Measurements from ENCODE around the gene PACRG.

- TF ChIP-seq, protein P1, sequence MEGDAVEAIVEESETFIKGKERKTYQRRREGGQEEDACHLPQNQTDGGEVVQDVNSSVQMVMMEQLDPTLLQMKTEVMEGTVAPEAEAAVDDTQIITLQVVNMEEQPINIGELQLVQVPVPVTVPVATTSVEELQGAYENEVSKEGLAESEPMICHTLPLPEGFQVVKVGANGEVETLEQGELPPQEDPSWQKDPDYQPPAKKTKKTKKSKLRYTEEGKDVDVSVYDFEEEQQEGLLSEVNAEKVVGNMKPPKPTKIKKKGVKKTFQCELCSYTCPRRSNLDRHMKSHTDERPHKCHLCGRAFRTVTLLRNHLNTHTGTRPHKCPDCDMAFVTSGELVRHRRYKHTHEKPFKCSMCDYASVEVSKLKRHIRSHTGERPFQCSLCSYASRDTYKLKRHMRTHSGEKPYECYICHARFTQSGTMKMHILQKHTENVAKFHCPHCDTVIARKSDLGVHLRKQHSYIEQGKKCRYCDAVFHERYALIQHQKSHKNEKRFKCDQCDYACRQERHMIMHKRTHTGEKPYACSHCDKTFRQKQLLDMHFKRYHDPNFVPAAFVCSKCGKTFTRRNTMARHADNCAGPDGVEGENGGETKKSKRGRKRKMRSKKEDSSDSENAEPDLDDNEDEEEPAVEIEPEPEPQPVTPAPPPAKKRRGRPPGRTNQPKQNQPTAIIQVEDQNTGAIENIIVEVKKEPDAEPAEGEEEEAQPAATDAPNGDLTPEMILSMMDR (IDR thresholded peaks at IDR 0.05; ENCODE audit: extremely low read depth in 1 of 2, insufficient read depth in 1 of 2, low read depth in 1 of 2, low read length in 2 of 2) = no peak
- TF ChIP-seq EZH2 (IDR thresholded peaks at IDR 0.05; ENCODE audit: borderline replicate concordance, low read depth, low read length, severe bottlenecking) = no peak
- TF ChIP-seq POLR2A (IDR thresholded peaks at IDR 0.05; ENCODE audit: low read depth, low read length) = no peak
- no peak for TF ChIP-seq POLR2AphosphoS5 (IDR thresholded peaks at IDR 0.05; ENCODE audit: insufficient read depth, low read depth, low read length)
- TF ChIP-seq JUN (IDR thresholded peaks at IDR 0.05; ENCODE audit: borderline replicate concordance, insufficient read depth, insufficient read length, low read depth) = no peak
- no peak for TF ChIP-seq MYC (IDR thresholded peaks at IDR 0.05; ENCODE audit: low read depth, low read length)
- no peak for TF ChIP-seq FOS (IDR thresholded peaks at IDR 0.05; ENCODE audit: borderline replicate concordance, insufficient read depth, low read length)
- no peak for TF ChIP-seq GATA2 (IDR thresholded peaks at IDR 0.05; ENCODE audit: insufficient read depth, insufficient read length, low read depth, low read length)
- no peak for TF ChIP-seq MAX (IDR thresholded peaks at IDR 0.05; ENCODE audit: insufficient read depth, insufficient read length)
Observed at GRCh38 chr6:163282672-163283071, 554.9 kb downstream of the PACRG start.
